ENCODE data around the gene HTT-AS.
A peak's percentile ranks its signal among the peaks of the same experiment; 100 is the strongest.
"Not testable (repeated sequence)": the region's sequence is repeated elsewhere in the genome, so short reads cannot be mapped to it uniquely, and the experiment has no call there.

The HTT-AS gene

GRCh38 chr4:3074078-3074845 is at the start of gene HTT-AS, which contains the start of gene HTT:
Gene HTT-AS (minus strand): TSS chr4:3074538.
Gene HTT (plus strand): TSS chr4:3074681. CDS start chr4:3074826, 145 bp downstream.
- DNase-seq (ENCODE audit: low read depth): peak; percentile 89

DNA sequence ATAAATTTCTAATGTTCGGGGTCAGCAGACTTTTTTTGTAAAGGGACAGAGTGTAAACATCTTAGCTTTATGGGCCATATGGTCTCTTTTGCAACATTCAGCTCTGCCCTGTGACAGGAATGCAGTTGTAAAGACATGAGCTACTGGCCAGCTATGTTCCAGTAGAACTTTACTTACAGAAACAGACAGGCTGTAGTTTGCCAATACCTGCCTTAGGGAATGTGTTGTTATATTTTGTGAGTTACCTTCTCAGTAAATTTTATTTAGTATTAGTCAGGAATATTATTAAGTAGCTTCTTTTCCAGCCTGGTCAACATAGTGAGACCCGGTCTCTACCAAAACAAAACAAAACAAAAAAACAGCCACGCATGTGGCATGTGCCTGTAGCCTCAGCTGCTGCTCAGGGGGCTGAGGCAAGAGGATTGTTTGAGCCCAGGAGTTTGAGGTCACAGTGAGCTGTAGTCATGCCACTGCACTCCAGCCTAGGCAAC is 48.9 kb upstream of the HTT-AS start:
- peak; percentile 23 for DNase-seq (ENCODE audit: low read depth)

DNA sequence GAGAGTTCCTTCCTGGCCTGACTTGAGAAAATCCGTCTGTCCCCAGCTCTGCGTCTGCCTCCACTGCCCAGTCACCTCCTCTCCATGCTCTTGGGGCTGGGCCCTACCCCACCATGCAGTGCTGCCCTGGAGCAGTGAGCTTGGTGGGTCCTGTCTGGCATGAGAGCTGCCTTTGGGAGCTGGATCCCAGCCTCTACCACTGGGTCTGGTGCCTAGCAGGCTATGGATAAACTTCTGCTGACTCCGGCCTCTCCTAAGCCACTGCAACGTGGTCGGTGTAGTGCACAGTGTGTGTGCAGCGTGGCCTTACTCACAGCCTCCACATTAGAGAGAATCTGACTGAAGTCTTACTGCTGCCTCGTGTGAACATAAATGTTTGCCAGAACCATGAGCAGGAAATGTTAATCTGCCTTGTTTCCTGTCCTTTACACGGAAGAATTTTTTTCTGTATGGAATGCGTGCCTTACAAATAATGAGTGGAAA is 47.8 kb upstream of the HTT-AS start:
- peak; percentile 55 for DNase-seq (ENCODE audit: low read depth)

DNA sequence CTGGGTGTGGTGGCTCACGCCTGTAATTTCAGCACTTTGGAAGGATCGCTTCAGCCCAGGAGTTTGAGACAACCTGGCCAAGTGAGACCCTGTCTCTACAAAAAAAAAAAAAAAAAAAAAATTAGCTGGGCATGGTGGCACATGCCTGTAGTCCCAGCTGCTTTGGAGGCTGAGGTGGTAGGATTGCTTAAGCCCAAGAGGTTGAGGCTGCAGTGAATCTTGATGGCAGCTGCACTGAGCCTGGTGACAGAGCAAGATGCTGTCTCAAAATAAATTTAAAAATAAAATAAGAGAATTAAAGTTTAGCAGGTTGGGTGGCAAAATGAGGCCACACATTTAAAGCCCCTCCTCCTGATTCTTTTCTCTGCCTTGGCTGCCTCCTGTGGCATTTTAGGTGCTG is 47.3 kb upstream of the HTT-AS start:
- no peak for DNase-seq (ENCODE audit: low read depth)

DNA sequence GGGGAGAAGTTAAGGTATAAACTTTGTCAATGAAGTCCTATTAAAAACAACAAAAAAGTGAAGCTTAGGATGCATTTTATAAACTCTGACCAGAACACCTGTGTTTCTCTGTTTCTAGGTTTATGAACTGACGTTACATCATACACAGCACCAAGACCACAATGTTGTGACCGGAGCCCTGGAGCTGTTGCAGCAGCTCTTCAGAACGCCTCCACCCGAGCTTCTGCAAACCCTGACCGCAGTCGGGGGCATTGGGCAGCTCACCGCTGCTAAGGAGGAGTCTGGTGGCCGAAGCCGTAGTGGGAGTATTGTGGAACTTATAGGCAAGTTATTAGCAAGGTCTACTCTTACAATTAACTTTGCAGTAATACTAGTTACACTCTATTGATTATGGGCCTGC is 46.8 kb upstream of the HTT-AS start:
- DNase-seq (ENCODE audit: low read depth): no peak

DNA sequence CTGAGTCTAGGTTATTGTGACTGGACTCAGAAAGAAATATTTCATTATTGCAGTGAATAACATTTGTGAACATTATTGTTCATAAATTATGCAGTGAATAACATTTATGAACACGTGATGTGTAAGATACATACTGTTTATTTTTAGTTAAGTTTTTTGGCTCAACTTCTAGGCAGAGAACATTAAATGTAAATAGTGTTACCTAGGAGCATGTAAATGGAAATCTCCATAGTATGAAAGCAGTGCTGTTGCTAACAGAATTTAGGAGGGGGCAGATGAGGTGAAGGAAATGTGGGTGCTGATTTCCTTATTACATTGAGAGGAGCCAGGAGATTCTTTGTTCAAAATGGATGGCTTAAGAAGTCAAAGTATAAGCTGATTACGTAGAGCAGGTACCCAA is 45.1 kb upstream of the HTT-AS start:
- DNase-seq (ENCODE audit: low read depth): no peak

DNA sequence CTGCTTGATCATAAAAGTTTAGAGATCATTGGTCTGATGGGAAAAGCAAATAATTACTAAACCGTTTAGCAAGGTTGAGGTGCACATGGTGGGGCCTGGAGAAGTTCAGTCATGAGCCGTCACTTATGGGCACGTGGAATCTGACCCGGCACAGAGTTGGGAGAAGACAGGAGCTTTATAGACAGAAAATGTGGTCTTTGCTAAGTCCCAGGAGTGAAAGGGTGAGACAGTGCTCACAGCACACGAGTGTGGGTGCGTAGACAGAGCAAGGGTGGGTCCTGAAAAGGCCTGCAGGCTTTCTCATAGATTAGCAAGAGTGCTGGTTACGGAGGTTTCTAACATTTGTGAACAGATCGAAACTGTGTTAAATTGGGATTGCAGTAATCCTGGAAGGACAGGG is 44.0 kb upstream of the HTT-AS start:
- DNase-seq (ENCODE audit: low read depth): no peak

DNA sequence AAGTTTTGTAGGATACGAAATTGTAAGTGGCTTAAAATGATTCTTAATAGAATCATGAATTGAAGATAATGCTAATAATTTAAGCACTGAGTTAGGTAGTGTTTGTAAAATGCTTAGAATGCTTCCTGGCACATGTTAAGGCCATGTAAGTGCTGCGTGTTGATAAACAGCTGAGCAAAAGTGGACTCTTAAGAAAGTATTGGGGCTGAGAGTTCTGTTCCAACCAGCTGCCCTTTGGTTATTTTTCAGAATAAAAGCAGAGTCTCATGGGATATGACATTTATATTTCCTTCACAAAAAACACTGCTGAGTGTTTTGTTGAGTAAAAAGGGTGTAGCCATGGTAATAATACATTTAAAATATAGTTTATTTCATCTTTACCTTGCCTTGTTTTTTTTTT is 42.6 kb upstream of the HTT-AS start:
- no peak for DNase-seq (ENCODE audit: low read depth)

DNA sequence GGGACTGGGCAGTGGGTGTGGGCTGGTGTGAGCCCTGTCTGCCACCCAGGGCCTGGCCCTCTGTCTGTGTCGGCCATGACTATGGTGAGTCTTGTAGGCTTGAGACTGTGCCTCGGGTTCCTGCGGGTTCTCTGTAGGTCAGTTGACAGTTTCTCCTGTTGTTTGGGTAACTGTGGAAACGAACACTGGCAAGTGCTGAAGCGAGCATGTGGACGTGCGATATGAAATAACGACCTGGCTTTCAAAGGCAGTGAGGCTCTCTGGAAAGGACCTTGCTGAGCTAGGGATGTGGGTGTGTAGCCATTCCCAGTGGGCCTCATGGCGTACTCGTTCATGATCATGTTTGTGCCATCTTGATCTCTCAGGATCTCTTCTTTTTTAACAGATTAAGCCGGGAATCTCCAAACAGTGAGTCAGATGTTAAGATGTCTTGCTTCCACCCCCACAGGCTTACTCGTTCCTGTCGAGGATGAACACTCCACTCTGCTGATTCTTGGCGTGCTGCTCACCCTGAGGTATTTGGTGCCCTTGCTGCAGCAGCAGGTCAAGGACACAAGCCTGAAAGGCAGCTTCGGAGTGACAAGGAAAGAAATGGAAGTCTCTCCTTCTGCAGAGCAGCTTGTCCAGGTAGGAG is 41.4 kb upstream of the HTT-AS start:
- peak; percentile 43 for DNase-seq (ENCODE audit: low read depth)

- DNase-seq (ENCODE audit: low read depth): peak; percentile 23
Observed at GRCh38 chr4:3114377-3114776, 40.0 kb upstream of the HTT-AS start.

DNA sequence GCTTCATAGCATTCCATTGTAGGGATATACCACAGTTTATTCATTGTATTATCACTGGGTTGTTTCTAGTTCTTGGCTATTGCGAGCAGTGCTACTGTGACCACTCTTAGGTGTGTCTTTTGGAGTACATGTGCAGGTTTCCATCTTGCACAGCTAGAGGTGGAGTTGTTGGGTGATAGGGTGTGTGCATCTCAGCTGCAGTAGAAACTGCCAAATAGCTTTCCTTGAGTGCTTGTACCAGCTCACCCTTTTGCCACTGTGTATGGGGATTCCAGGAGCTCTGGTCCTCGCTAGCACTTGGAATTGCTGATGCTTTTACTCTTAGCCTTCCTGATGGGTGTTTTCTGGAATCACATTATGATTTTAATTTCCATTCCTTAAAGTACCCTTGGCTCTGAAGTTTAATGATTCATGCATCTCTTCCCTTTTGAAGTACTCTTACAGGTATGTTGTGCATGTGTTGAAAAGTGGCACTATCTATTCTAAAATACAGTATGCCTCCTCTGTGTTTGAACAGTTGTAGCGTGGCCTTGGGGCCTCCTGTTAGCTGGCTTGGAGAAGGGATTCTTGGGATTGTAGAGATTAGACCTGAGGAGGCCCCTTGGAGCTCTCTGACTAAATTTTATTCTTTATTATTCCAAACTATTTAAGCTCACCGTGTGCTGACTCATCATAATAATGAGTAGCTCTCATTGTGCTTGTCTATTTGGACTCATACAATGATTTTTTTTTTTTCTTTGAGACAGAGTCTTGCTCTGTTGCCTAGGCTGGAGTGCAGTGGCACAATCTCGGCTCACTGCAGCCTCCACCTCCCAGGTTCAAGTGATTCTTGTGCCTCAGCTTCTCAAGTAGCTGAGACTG is 38.5 kb upstream of the HTT-AS start:
- peak; percentile 45 for DNase-seq (ENCODE audit: low read depth)

DNA sequence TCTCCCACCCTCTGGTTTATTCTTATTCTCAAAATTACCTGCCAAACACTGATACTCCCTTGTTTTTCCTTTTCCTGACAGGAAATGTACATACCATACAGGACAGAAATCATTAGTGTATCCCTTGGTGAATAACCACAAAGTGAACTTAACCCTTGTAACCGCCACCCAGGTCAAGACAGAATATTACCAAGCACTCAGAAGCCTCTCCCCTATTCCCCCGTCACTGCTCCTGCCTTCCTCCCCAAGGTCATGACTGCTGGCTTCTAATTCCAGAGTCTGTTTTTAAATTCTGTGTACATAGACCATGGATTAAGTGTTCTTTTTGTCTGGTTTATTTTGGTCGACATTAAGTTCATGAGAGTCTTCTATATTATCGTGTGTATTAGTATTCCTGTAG is 37.9 kb upstream of the HTT-AS start:
- no peak for DNase-seq (ENCODE audit: low read depth)

GRCh38 chr4:3111461-3111860 is 37.1 kb upstream of the HTT-AS start:
- peak; percentile 92 for DNase-seq (ENCODE audit: low read depth)

DNA sequence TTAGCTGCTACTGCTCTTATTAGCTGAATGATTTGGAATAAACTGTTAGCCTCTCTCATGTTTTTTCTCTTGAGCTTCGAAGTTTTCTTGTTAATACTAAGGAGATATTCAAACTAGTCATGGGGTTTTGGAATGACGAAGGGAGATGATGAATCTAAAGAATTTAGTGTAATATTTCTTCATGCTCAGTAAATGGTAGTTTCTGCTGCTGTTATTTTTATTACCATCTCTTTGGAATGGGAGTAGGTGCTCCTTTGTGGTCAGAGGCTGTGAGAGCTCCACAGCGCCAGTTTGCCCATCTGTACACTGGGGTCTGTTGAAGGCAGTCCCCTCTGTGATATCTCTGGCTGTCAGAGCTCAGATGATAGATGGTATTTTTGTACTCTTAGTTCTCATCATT is 33.9 kb upstream of the HTT-AS start:
- peak; percentile 25 for DNase-seq (ENCODE audit: low read depth)

DNA sequence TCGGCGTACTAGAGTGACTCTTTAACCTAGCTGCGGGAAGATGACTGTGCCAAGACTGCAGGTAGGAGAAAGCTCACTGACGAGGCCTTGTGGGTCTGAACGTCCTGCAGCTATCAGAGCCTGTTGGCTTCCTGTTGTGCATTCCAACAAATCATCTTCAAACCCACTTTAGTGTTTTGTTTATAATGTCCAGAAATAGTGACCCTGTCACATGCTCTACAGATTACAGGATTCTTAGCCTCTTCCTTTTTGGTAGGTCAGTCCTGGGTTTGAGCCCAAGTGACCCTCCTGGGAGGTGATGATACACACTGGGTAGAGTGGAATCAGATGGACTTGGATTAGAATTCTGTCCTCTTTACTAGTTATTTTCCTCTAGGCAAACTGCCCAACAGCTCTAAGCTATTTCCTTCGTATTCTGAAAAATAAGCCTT is 33.4 kb upstream of the HTT-AS start:
- no peak for DNase-seq (ENCODE audit: low read depth)

DNA sequence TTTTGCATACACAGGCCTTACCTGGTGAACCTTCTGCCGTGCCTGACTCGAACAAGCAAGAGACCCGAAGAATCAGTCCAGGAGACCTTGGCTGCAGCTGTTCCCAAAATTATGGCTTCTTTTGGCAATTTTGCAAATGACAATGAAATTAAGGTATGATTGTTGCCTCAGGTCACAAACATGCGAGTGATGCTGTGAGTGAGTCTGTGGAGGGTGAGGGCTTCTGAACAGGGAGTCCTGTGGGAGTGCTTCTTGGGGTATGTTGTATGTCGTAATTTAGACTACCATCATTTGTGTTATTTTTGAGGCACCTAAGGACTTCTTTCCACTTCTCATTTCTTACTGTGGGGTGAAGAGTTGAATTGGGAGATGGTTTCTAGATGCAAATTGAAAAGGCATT is 32.9 kb upstream of the HTT-AS start:
- DNase-seq (ENCODE audit: low read depth): no peak

- DNase-seq (ENCODE audit: low read depth): peak; percentile 91
Observed at GRCh38 chr4:3106339-3107186, 32.2 kb upstream of the HTT-AS start.

DNA sequence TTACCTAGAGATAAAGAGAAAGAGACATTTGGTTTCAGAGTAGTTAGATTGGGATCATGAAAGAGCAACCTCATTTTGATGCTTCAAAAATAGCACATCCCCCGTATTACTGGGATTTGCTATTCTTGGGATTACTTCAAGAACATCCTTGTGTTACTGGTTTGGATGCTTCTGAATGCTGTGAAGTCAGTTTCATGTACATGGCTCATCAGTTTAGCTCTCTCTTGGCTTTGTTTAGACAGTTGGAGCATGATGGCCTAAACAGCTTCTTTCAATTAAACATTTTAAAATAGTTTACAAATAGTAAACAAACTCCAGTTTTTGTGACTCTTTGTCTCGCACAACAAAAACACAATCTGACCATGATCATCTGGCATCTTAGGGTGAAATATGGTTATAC is 24.0 kb upstream of the HTT-AS start:
- DNase-seq (ENCODE audit: low read depth): no peak

DNA sequence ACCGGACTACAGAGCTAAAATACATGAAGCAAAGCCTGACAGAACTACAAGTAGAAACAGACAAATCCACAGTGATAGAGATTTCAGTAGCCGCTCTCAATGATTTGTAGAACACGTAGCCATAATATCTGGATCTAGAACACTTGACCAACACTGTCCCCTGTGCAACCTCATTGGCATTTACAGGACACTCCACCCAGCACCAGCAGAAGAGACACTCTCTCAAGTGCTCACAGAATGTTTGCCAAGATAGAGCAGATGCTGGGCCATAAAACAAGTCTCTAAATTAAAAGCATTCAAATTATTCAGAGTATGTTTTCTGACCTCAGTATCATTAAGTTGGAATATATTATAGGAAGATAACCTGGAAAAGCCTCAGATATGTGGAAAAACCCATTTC is 21.9 kb upstream of the HTT-AS start:
- DNase-seq (ENCODE audit: low read depth): no peak

DNA sequence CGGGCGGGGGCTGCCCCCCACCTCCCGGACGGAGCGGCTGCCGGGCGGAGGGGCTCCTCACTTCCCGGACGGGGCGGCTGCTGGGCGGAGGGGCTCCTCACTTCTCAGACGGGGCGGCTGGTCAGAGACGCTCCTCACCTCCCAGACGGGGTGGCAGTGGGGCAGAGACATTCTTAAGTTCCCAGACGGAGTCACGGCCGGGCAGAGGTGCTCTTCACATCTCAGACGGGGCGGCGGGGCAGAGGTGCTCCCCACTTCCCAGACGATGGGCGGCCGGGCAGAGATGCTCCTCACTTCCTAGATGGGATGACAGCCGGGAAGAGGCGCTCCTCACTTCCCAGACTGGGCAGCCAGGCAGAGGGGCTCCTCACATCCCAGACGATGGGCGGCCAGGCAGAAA is 20.4 kb upstream of the HTT-AS start:
- DNase-seq (ENCODE audit: low read depth): not testable (repeated sequence)

DNA sequence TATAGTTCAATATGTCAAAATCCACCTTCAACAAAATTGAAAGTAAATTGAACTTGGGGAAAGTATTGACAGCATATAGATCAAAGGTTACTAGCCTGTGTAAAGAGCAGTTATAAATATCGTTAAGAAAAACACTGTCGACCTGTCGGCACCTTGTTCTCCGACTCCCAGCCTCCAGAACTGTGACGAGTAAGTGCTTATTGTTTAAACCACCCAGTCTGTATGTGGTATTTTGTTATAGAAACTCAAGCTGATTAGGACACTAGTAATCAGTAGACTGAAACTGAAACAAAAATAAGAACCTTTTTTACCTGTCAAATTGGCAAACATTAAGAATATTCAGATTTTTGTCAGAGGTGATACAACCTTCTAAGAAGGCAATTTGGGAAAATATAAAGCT is 17.1 kb upstream of the HTT-AS start:
- DNase-seq (ENCODE audit: low read depth): no peak

Measured in ELR (cell line).